Activated T-cell treated with anti-CD3 and anti-CD28 coated beads for 48 hours (primary cell): ENCODE measurements around the gene NRL.

ENCODE experiments used
- DNase-seq: peaks from one replicate; pipeline ENCODE4 v3.0.0-alpha.2; 2020; ENCODE audit warnings: low read depth

The NRL gene

GRCh38 chr14:24098927-24099813 is 15.6 kb downstream of the NRL start:
- DNase-seq = no peak

DNA sequence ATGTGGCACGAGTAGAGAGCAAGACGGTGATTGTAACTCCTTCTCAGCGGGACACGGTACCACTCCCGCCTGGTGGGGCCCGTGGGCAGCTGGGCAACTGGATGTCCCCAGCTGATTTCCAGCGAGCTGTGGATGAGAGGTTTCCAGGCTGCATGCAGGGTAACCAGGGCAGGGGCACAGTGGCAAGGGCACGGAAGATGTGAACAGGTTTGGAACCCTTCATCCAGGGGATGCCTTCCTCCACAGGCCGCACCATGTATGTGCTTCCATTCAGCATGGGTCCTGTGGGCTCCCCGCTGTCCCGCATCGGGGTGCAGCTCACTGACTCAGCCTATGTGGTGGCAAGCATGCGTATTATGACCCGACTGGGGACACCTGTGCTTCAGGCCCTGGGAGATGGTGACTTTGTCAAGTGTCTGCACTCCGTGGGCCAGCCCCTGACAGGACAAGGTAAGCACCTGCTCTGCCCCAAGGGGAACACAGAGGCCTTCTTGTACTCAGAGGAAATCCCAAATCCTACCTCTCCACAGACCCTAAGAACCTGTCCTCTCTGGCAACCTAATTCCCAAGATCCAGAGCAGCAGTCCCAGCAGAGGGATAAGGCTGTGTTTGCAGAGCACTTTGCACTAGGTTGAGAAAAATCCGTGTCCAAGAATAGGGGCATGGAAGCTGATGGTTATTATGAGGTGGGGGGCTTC is 16.4 kb downstream of the NRL start:
- DNase-seq = no peak

- DNase-seq = no peak
These were observed 18.1 kb downstream of the NRL start for GRCh38 chr14:24096545-24097181.

- peak; percentile 63 for DNase-seq
These were observed 19.3 kb downstream of the NRL start for GRCh38 chr14:24095271-24096068.

DNA sequence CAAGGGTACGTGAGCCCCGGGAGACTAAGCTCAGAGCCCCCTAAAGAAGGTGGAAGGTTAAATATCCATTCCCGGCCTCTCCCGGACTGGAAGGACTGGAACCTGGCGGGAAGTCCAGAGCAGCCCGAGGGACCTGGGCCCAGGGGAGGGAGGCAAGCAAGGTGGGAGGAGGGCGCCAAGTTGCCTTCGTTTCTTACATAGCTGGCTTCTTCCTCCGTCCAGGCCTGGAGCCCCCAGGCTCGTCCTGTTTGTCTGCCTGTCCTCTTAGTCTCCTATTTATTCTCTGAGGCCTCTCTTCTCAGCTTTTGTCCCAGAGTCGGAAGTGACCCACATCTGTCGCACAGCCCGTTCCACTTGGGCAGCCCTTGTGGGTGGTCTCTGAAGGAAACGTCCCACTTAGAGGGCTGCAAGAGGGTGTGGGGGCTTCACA is 19.9 kb downstream of the NRL start:
- DNase-seq = no peak

- DNase-seq = peak; percentile 85
These were observed 20.6 kb downstream of the NRL start, which contains the start of gene PCK2 for GRCh38 chr14:24093901-24094840. Gene PCK2 (plus strand): TSS chr14:24094311. CDS start chr14:24094406, 95 bp downstream.

GRCh38 chr14:24093207-24093900 is 21.4 kb downstream of the NRL start:
- no peak for DNase-seq

GRCh38 chr14:24092505-24093206 is 22.1 kb downstream of the NRL start:
- DNase-seq = no peak

DNA sequence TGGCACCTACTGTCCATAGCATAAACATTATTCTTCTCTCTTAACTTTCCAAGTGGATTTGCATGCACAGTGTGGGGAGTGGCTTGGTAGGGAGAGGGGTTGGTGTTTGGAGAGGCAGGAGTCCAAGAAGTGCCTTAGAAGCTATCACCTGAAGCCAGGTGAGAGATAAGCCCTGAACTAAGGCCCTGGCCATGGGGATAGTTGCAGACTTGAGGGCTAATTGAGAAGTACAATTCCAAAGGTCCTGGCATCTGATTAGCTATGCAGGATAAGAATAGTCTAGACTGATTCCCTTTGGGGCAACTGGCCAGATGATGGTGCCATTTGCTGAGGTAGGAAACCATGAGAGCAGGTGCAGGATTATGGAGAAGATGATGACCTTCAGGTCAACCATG is 22.6 kb downstream of the NRL start:
- no peak for DNase-seq

DNA sequence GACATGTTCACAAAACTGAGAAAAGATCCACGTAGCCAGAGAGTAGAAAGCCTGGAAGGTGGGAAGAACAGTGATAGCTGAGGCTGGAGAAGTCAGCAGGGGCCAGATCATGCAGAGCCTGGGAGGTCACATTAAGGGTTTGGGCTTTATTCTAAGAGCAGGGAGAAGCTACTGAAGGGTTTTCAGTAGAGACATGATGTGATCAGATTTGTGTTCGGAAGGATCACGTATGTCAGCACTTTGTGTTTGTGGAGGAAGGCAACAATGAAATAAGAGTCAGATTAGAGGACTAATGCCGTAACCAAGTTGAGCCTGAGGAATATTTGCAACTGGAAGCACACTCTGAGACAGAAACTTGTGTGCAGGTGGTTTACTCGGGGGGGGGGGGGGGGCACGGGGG is 24.9 kb downstream of the NRL start:
- DNase-seq = no peak

DNA sequence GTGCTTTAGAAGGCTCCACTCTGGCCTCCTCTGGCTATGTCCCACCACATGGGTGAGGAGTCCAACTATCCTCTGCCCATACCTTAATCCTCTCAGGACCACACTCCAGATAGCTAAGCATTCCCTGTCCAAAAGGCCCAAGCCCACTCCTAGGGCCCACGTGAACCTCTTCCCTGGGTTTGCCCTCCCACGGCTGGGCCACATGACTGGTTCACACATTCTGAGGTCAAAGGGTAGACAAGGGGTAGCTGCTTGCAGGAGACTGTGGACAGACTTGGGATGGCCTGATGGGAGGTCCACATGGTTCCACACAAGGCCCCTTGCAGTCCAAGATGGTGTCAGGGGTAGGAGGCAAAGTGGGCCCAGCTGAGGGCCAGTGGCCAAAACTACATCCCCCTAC is 26.7 kb downstream of the NRL start:
- DNase-seq = no peak

DNA sequence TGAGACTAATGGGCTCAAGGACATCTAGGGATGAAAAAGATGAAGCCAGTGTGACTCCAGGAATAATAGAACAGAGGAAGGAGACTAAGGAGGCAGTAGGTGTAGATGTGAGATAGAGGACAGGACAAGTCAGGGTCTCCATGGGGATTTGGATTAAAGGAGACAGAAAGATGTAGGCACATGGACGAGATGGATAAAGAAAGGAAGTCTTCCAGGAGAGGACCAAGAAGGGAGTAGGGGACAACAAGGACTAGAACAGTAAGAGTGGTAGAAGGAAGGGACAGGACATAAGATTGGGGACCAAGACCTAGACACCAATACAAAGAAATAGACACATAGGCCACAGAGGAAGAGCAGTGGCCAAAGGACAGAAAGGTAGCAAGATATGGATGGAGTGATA is 27.7 kb downstream of the NRL start:
- DNase-seq = no peak

DNA sequence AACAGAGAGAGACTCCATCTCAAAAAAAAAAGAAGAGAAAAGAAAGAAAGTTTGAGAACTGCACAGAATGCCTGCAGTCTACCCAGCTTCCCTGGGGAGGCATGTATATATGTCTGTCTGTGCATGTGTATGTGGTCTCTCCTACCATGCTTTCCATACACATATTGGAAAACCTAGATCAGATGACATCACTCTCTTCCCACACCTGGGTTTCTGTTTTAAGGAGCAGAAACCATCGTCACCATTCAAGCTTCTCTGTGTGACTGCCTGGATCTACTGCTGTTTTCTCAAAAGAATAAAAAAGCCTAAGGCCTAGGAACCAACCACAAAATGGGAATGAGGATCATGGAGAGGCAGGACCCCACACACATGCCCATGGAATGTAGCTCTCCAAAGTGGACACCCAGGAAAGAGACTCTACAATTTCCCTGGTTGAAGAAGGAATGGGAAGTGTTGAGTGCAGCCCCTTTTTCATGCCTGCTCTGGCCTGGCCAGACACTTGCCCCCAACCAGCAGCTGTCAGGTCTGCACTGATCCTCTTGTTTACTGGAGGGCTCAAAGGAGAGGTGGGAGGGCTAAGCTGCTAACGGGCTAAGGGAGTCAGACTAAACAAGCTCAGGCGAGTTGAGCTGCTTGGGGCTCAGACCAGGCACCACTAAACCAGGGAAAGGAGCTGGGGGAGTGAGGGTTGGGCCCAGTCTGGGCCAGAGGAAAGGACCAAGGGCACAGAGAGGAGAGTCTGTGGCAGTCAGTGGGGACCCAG is 28.4 kb downstream of the NRL start:
- no peak for DNase-seq

DNA sequence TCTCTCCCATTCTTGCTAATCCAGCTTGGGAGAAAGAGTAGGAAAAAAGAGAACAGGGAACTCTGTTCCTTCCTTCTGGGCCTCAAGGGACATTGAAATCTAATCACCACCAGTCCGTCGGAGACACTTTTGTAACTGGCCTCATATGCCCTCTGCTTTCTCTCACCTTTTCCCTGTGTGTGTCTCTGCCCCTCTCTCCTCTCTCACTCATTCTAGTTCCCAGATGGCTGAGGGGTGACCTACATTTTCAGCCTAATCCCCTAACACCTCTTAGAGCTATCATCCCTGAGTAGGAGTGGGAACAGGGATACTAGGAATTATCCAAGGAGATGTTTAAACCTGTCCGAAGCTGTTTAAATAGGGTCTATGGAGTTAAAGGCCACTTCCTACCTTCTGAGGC is 29.5 kb downstream of the NRL start:
- no peak for DNase-seq

DNA sequence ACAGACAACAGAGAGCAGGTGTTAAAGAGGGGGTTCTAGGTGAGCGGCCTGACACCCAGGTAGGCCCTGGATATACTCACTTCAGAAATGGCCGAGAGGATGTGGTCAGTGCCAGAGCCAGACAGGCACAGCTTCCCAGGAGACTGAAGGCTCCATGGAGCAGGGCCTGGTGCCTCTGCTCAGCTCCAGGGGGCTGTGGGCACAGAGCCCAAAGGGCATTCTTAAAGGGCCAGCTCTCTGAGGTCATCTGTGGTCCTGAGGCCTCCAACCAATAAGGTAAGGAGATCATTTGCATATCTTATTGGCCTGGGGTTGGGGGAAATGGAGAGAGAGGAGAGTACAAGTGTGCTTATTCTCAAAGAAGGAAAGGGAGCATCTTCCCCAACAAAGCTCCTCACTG is 30.3 kb downstream of the NRL start:
- DNase-seq = no peak

GRCh38 chr14:24083462-24083861 is 31.3 kb downstream of the NRL start:
- no peak for DNase-seq

- no peak for DNase-seq
These were observed 32.2 kb downstream of the NRL start for GRCh38 chr14:24082411-24083080.

DNA sequence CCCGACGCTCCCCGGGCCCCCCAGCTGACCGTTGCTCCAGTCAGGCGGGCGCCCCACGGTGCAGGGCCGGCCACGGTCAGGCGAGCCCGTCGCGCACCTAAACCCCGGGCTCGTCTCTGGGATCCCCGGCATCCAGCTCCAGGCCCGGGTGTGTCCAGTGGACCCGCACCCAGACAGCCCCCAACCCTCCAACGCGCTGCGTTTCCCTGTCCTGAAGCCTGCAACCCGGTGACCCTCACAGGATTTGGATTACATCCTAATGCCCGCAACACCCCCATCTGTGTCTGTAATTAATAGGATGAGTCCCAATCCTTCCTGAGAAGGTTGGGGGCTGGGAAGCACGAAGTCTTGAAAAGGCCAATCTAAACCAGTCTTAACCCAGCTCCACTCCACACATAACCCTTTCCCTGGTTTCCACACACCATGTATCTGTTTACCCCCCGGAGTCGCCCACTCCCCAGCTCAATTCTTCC is 33.0 kb downstream of the NRL start:
- no peak for DNase-seq
